COR-L47 (cell line): Measurements from ENCODE around the gene NEGR1.

ENCODE experiments used
- DNase-seq: peaks from one replicate; lab custom pipeline; 2025; lab: John Stamatoyannopoulos, UW

The NEGR1 gene

GRCh38 chr1:72230746-72231145 is 51.6 kb downstream of the NEGR1 start:
- DNase-seq = no peak

GRCh38 chr1:72229893-72230292 is 52.4 kb downstream of the NEGR1 start:
- DNase-seq = no peak

GRCh38 chr1:72227667-72228066 is 54.7 kb downstream of the NEGR1 start:
- DNase-seq = no peak

GRCh38 chr1:72224506-72224905 is 57.8 kb downstream of the NEGR1 start:
- DNase-seq = no peak

GRCh38 chr1:72221811-72222210 is 60.5 kb downstream of the NEGR1 start:
- DNase-seq = no peak

- DNase-seq = no peak
Observed at GRCh38 chr1:72218141-72218739, 64.1 kb downstream of the NEGR1 start.

- no peak for DNase-seq
Observed at GRCh38 chr1:72207059-72207458, 75.3 kb downstream of the NEGR1 start.

- DNase-seq = no peak
Observed at GRCh38 chr1:72202761-72203160, 79.6 kb downstream of the NEGR1 start.

GRCh38 chr1:72197786-72198185 is 84.6 kb downstream of the NEGR1 start:
- DNase-seq = no peak

- DNase-seq = peak; percentile 10
Observed at GRCh38 chr1:72186733-72187307, 95.5 kb downstream of the NEGR1 start.

- DNase-seq = no peak
Observed at GRCh38 chr1:72184099-72184701, 98.1 kb downstream of the NEGR1 start.

GRCh38 chr1:72182859-72183258 is 99.5 kb downstream of the NEGR1 start:
- no peak for DNase-seq

- DNase-seq = no peak
Observed at GRCh38 chr1:72178266-72178665, 104.1 kb downstream of the NEGR1 start.

GRCh38 chr1:72177711-72178110 is 104.6 kb downstream of the NEGR1 start:
- no peak for DNase-seq

- no peak for DNase-seq
Observed at GRCh38 chr1:72170246-72170645, 112.1 kb downstream of the NEGR1 start.

- DNase-seq = no peak
Observed at GRCh38 chr1:72166426-72166825, 115.9 kb downstream of the NEGR1 start.

GRCh38 chr1:72150508-72150907 is 131.8 kb downstream of the NEGR1 start:
- no peak for DNase-seq

GRCh38 chr1:72141875-72142274 is 140.5 kb downstream of the NEGR1 start:
- no peak for DNase-seq

- DNase-seq = no peak
Observed at GRCh38 chr1:72140222-72140621, 142.1 kb downstream of the NEGR1 start.

GRCh38 chr1:72137656-72138055 is 144.7 kb downstream of the NEGR1 start:
- no peak for DNase-seq

- DNase-seq = no peak
Observed at GRCh38 chr1:72129869-72130268, 152.5 kb downstream of the NEGR1 start.

GRCh38 chr1:72122099-72122880 is 160.0 kb downstream of the NEGR1 start:
- no peak for DNase-seq

GRCh38 chr1:72119491-72119890 is 162.8 kb downstream of the NEGR1 start:
- DNase-seq = no peak
